Lower lobe of right lung (tissue), 2 donors: ENCODE measurements around the gene RAPH1. TPM values are rescaled to one million over a fixed set of nuclear protein-coding genes. Genes with fewer than 3 reads are reported as not detected.

Experiments used
- ATAC-seq, 2 donors: fragments of 200-7000 bp; cut with Tn5 transposase; one replicate each; pipeline ENCODE4 v1.9.1; 2020 to 2022; ENCODE audit warnings: mild to moderate bottlenecking in 2 of 2, moderate library complexity in 2 of 2
- DNase-seq: peaks from one replicate; pipeline ENCODE4 v3.0.0-alpha.2; 2020
- H3K27ac ChIP-seq: fragments of 200-600 bp; one replicate; pipeline ENCODE4 v1.8.0; 2022
- H3K27me3 ChIP-seq: fragments of 200-600 bp; one replicate; pipeline ENCODE4 v1.8.0; 2022; ENCODE audit warnings: low read depth
- H3K36me3 ChIP-seq: fragments of 200-600 bp; one replicate; pipeline ENCODE4 v1.8.0; 2022; ENCODE audit warnings: mild to moderate bottlenecking
- H3K4me1 ChIP-seq: fragments of 200-600 bp; one replicate; pipeline ENCODE4 v1.8.0; 2022
- H3K4me3 ChIP-seq: fragments of 200-600 bp; one replicate; pipeline ENCODE4 v1.8.0; 2022; ENCODE audit warnings: mild to moderate bottlenecking
- H3K9me3 ChIP-seq: fragments of 200-600 bp; one replicate; pipeline ENCODE4 v1.8.0; 2022
- CTCF ChIP-seq: fragments of 200-600 bp; IDR thresholded peaks from one replicate; pipeline ENCODE4 v1.8.0; 2022; ENCODE audit warnings: antibody characterized with exemption, mild to moderate bottlenecking
- intact Hi-C: fragments of 100-400 bp; cut with DNase I; formaldehyde crosslinking; loops from one replicate; pipeline ENCODE4 v1.11.0; 2022
- long read RNA-seq: library from polyadenylated mRNA; unstranded; transcript quantifications from one replicate; pipeline ENCODE4 v2.0.0, GENCODE V29; 2021
- total RNA-seq: library from RNA; stranded (reverse); fragmentation: NEBNext Ultra II Directional; extraction: Animal tissue kit (Norgen Biotek cat#: 25700); gene quantifications from one replicate; pipeline ENCODE4 v1.2.1, GENCODE V29; 2021
- donor health status: DM: no; HTN: yes; CAD: no; lungs with severe emphysema.

Gene RAPH1, protein sequence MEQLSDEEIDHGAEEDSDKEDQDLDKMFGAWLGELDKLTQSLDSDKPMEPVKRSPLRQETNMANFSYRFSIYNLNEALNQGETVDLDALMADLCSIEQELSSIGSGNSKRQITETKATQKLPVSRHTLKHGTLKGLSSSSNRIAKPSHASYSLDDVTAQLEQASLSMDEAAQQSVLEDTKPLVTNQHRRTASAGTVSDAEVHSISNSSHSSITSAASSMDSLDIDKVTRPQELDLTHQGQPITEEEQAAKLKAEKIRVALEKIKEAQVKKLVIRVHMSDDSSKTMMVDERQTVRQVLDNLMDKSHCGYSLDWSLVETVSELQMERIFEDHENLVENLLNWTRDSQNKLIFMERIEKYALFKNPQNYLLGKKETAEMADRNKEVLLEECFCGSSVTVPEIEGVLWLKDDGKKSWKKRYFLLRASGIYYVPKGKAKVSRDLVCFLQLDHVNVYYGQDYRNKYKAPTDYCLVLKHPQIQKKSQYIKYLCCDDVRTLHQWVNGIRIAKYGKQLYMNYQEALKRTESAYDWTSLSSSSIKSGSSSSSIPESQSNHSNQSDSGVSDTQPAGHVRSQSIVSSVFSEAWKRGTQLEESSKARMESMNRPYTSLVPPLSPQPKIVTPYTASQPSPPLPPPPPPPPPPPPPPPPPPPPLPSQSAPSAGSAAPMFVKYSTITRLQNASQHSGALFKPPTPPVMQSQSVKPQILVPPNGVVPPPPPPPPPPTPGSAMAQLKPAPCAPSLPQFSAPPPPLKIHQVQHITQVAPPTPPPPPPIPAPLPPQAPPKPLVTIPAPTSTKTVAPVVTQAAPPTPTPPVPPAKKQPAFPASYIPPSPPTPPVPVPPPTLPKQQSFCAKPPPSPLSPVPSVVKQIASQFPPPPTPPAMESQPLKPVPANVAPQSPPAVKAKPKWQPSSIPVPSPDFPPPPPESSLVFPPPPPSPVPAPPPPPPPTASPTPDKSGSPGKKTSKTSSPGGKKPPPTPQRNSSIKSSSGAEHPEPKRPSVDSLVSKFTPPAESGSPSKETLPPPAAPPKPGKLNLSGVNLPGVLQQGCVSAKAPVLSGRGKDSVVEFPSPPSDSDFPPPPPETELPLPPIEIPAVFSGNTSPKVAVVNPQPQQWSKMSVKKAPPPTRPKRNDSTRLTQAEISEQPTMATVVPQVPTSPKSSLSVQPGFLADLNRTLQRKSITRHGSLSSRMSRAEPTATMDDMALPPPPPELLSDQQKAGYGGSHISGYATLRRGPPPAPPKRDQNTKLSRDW
- total RNA-seq, result 63.8 TPM
- long read RNA-seq, partial matches to known transcripts, result 2 of 29 reads
- long read RNA-seq, other reads (novel, unspliced or antisense), result 27 of 29 reads

DNA sequence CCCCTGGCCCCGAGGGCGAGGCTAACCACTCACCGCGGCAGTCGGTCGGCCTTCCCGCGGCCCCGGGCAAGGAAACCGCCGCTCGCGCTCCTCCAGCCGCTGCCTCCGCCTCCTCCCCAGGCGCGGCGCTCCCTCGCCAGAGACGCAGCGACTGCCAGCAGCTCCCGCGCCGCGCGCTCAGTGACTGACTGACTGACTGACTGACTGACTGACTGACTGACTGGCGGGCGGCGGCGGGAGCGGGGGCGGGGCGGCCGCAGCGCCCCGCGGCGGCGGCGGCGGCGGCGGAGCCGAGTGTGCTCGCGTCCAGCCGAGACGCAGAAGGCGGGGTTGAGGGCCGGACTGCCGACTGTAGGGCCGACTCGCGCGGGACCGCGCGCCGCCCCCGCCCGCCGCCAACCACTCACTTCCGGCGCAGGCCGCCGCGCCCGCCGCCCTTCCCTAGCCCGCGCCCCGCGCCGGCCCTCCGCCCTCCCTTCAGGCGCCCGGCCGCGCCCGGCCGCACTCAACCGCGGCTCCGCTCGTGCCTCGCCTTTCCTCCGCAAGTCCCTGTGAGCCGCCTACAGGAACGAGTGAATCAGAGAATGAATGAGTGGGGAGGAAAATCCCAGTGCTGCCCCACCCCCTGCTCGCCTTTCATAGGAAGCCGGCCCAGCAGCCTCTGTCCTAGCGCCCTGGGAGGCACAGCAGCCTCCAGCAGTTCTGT is at the start of gene RAPH1:
Gene RAPH1 (minus strand): TSS at position 224 of the 706 bp plus-strand sequence. CDS start 39,948 bp downstream, outside the sequence.
- H3K27me3 ChIP-seq, result no peaks in the 10 kb centered on the region
- no peaks in the 10 kb centered on the region for H3K36me3 ChIP-seq
- ATAC-seq, result peak; percentile 95
- peak; percentile 93 for DNase-seq
- H3K9me3 ChIP-seq, result no peaks in the 10 kb centered on the region
- peaks cover 19% of the 10 kb centered on the region for H3K4me1 ChIP-seq
- intact Hi-C loops, result no loop called here
- peak within 1 kb of the TSS; percentile 95 for H3K27ac ChIP-seq
- no peak for TF ChIP-seq CTCF
- H3K4me3 ChIP-seq, result peak within 1 kb of the TSS; percentile 89

DNA sequence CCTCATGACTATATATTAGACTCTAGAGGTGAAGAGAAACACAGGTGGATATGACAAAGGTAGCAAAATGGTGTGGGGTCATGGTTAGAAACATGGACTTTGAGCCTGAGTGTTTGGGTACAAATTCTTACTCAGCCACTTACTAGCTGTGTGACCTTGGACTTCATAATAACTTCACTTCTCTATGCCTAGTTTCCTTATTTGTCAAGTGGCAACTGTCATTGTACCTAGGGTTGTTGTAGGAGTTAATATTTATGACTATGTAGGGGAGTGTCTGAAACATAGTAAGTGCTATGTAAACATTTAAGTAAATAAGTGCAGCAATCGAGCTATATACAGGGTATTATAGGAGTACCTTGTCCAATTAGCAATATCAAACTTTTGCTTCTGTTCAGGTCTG is 49.7 kb upstream of the RAPH1 start:
- no peak overlapping the region for H3K4me3 ChIP-seq
- no peaks in the 10 kb centered on the region for H3K27me3 ChIP-seq
- TF ChIP-seq CTCF, result no peak
- intact Hi-C loops, result no loop called here
- H3K9me3 ChIP-seq, result no peaks in the 10 kb centered on the region
- ATAC-seq (no peak), DNase-seq (no peak)
- H3K27ac ChIP-seq, result no peak overlapping the region
- H3K36me3 ChIP-seq, result no peaks in the 10 kb centered on the region
- peaks cover 39% of the 10 kb centered on the region for H3K4me1 ChIP-seq

- intact Hi-C loops, result no loop called here
- TF ChIP-seq CTCF, result no peak
- Histone ChIP-seq H3K27ac (peak overlapping the region; percentile 32), H3K36me3 (no peaks in the 10 kb centered on the region), H3K4me1 (peaks cover 50% of the 10 kb centered on the region), H3K4me3 (no peak overlapping the region), H3K27me3 (no peaks in the 10 kb centered on the region), H3K9me3 (no peaks in the 10 kb centered on the region)
- DNase-seq, result no peak
- peak; percentile 9 to 53 for ATAC-seq
These were observed 48.6 kb upstream of the RAPH1 start for GRCh38 chr2:203583701-203584100.

DNA sequence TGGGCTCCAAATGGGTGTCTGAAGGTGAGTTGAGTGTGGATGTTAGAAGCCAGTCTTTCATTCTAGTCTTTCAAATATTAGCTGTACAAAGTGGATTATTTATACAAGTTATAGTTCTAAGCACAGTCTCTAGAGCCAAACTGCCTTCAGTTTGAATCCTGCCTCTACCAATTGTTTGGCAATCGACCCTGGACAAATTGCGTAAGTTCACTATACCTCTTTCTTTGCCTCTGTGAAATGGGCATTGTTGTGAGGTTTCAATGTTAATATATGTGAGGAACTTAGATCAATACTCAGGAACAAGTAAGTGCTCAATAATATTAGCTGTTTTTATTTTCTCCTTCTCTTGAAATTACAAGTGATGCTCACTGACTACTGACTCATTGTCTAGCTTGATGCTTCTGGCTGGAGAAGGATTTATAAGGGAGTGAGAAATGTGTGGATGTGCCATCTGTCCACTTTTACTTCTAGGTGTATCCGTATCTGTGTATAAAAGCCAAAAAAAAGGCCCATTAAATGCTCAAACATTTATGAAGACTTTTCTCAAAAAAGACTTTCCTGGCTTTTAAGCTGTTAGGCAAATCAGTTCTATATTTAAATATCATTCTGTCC is 48.1 kb upstream of the RAPH1 start:
- TF ChIP-seq CTCF, result no peak
- Histone ChIP-seq H3K4me1 (peaks cover 52% of the 10 kb centered on the region), H3K4me3 (no peak overlapping the region), H3K9me3 (no peaks in the 10 kb centered on the region), H3K27me3 (no peaks in the 10 kb centered on the region), H3K27ac (peak overlapping the region; percentile 32), H3K36me3 (no peaks in the 10 kb centered on the region)
- DNase-seq (no peak), ATAC-seq (no peak)
- intact Hi-C loops, result no loop called here
